Effector memory CD4-positive, alpha-beta T cell (primary cell): ENCODE results near the gene ENOX1.

ENCODE experiments used
- DNase-seq, 3 donors: peaks; one replicate each; pipeline ENCODE4 v3.0.0-alpha.2; 2020
- H3K27ac ChIP-seq: 2 replicates; pipeline ENCODE4 v1.7.0; 2013; ENCODE audit warnings: mild to moderate bottlenecking, low read length, moderate library complexity; ENCODE audit not compliant: insufficient read depth, poor library complexity, severe bottlenecking
- H3K27me3 ChIP-seq: replicated peaks from 2 replicates; pipeline ENCODE4 v1.7.0; 2013; ENCODE audit warnings: mild to moderate bottlenecking, low read length; ENCODE audit not compliant: insufficient read depth, control insufficient read depth, poor library complexity, severe bottlenecking
- H3K36me3 ChIP-seq: 2 replicates; pipeline ENCODE4 v1.7.0; 2013; ENCODE audit warnings: mild to moderate bottlenecking, low read length, moderate library complexity; ENCODE audit not compliant: control insufficient read depth, insufficient read depth
- H3K4me1 ChIP-seq: 2 replicates; pipeline ENCODE4 v1.7.0; 2013; ENCODE audit warnings: low read length, mild to moderate bottlenecking; ENCODE audit not compliant: control insufficient read depth, insufficient read depth, poor library complexity, severe bottlenecking
- H3K4me3 ChIP-seq: 2 replicates; pipeline ENCODE4 v1.7.0; 2013; ENCODE audit warnings: low read length, low read depth, mild to moderate bottlenecking; ENCODE audit not compliant: insufficient read depth, poor library complexity, severe bottlenecking
- H3K9me3 ChIP-seq: 2 replicates; pipeline ENCODE4 v1.7.0; 2013; ENCODE audit warnings: mild to moderate bottlenecking, low read length, moderate library complexity; ENCODE audit not compliant: control insufficient read depth

ENOX1 gene

DNA sequence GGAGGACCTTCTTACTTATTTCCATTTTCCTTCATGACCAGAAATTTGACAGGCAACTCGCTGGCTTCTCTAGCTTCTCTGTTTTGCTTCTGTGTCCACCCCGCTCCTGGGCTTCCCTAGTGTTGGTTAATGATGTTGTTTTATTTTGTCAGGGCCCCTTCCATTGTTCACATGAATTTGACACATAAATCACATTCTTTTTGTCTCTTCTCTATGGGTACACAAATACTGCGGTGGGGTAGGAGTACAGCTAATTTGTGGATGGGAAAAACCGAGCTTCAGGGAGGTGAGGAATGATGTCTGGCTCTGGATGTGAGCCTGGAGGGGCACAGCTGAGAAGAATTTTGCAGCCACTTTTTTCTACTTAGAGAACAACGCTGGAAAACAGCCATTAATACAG, 563.6 kb downstream of the ENOX1 start:
- no peak for DNase-seq
- no peaks in the 10 kb centered on the region for H3K36me3 ChIP-seq
- H3K9me3 ChIP-seq = no peaks in the 10 kb centered on the region
- no peak overlapping the region for H3K27ac ChIP-seq
- H3K4me1 ChIP-seq = no peaks in the 10 kb centered on the region
- H3K4me3 ChIP-seq = no peak overlapping the region
- H3K27me3 ChIP-seq = no peaks in the 10 kb centered on the region

DNA sequence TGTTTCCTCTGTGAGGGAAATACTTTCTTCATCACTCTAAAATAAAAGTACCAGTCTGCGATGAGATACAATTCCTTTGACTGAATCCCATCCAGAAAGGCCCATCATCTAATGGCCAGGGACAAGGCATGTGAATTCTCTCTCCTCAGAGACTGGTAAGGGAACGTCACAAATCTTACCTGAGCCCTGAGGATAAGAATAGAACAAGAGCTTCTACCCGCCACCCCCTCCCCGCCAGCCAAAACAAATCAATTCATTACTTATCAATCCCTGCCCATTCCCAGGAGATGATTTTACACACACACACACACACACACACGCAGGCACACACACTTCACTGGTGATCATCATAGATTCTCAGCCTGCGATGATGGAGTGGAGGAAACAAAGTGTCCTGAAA, 564.7 kb downstream of the ENOX1 start:
- Histone ChIP-seq H3K9me3 (no peaks in the 10 kb centered on the region), H3K36me3 (no peaks in the 10 kb centered on the region), H3K4me3 (no peak overlapping the region), H3K27ac (no peak overlapping the region), H3K27me3 (no peaks in the 10 kb centered on the region), H3K4me1 (no peaks in the 10 kb centered on the region)
- DNase-seq = no peak

DNA sequence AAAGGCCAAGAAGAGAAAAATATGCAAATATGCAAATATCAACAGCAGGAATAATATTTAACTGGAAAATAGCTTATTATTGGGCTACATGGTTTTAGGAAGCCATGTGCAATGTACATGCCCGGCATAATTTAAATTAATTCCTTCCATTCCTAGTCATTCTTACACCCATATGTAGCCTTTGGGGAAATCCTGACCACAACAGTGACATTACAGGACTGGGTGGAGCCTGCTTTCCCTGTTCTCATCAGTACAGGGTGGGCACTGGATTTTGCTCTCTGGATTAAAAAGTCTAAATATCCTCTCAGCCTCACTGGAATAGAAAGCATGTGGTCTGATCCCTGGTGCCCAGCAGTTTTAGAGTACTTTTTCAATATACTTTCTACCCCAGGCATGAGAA, 565.2 kb downstream of the ENOX1 start:
- Histone ChIP-seq H3K4me1 (no peaks in the 10 kb centered on the region), H3K27ac (no peak overlapping the region), H3K27me3 (no peaks in the 10 kb centered on the region), H3K9me3 (no peaks in the 10 kb centered on the region), H3K36me3 (no peaks in the 10 kb centered on the region), H3K4me3 (no peak overlapping the region)
- DNase-seq = no peak

DNA sequence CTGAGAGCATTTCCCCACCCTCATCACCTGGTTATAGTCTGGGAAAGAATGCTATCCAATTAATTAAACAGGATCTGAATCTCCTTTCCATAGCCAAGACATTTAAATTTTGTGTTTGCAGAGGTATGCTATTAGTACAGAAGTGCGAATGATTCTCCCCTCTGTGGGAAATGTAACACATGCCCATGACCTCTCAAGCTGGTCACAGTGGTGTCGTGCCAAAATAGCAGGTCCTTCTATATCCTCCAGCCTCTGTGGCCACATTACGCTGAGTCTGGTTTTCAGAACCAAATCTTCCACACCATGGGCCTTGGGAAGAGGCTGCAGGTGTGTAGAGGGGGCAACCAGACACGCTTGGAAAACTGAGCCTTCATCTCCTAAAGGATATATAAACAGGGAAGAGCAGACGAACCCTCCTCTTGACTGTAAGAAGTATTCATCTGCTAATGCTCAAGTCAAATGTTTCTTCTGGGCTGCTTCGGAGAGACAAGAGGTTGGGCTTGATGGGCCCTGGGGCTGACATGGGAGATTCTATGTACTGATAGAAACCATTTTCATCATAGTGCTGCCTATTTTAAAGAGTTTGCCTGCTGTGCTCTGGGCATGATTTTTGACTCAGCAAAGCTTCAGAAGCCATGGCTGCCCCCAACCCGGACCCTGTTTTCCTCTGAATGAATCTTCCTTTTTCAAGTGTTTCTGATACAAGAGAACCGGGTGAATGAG, 565.7 kb downstream of the ENOX1 start:
- Histone ChIP-seq H3K27me3 (no peaks in the 10 kb centered on the region), H3K4me3 (no peak overlapping the region), H3K4me1 (no peaks in the 10 kb centered on the region), H3K27ac (no peak overlapping the region), H3K9me3 (no peaks in the 10 kb centered on the region), H3K36me3 (no peaks in the 10 kb centered on the region)
- DNase-seq = no peak

DNA sequence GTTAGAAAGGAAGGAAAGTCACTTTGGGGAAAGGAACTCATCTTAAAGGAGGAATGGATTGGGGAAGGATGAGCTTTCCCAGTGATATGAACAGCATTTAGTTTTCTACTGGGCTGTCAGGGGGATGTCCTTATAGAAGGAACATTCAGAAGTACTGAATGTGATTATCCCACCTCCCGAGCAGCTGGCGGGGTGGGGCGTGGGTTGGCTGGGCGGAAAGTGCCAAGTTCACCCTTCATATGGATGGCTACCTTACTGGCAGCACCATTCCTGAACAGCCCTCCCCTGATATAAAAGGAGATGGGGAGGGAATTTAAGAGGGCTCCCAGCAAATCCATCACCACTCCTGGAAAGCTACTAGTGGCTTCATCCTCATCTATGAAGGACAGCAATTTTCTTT, 572.6 kb downstream of the ENOX1 start:
- Histone ChIP-seq H3K27ac (no peak overlapping the region), H3K27me3 (no peaks in the 10 kb centered on the region), H3K36me3 (no peaks in the 10 kb centered on the region), H3K4me1 (no peaks in the 10 kb centered on the region), H3K9me3 (no peaks in the 10 kb centered on the region), H3K4me3 (no peak overlapping the region)
- no peak for DNase-seq

DNA sequence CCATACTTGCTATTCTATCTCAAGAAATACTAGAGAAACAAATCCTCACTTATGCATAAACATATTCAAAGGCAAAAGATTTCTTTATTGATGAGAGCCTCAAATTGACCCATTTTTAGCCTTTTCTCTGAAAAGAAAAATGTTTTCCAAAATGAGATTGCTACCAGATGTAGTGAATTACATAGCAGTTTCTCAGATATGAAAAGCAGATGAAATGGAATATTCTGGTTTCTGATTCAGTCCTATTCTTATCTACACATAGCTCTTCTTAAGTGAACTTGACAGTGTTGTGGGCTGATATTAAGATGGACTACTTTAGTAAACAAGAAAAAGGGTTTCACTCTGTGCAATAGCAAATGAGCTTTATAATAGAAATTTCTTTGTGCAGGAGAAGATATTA, 579.9 kb downstream of the ENOX1 start:
- DNase-seq = no peak
- Histone ChIP-seq H3K4me3 (no peak overlapping the region), H3K36me3 (no peaks in the 10 kb centered on the region), H3K4me1 (no peaks in the 10 kb centered on the region), H3K27me3 (no peaks in the 10 kb centered on the region), H3K27ac (no peak overlapping the region), H3K9me3 (no peaks in the 10 kb centered on the region)

DNA sequence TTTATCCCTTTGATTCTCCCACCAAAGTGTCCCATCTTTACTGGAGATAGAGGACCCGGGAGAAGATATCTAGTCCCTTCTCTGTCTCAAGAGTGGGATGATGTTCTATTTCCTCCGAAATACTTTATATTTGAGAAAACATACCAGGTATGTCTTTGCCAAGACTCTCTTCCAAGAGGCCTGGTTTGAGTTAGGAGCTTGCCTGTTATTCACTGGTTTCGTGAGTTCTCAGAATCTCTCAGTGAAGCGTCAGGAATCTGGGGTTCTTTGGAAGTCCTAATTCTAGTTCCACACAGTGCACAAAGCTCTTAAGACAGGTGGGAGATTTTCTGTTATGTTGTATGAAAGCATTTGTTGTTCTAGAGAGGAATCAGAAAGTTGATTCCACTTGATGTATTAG, 581.4 kb downstream of the ENOX1 start:
- Histone ChIP-seq H3K36me3 (no peaks in the 10 kb centered on the region), H3K9me3 (no peaks in the 10 kb centered on the region), H3K4me1 (no peaks in the 10 kb centered on the region), H3K27me3 (no peaks in the 10 kb centered on the region), H3K27ac (no peak overlapping the region), H3K4me3 (no peak overlapping the region)
- DNase-seq = no peak

DNA sequence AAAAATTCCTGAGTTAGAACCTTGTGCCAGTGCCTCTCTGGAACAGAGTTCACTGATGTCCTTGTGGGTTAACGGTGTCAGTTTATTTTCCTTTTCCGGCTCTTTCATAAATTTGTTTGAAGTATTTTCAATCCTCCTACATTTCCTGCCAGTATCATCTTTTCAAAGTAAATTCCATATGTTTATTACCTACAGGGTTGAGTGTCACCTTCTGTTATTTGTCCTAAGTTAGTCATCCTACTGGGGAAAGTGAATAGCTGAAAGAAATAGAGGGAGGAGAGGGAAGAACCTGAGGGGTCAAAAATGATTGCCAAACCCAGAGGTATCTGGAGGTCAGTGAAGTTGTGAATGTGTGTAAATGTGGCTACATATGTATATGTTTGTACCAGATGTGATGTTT, 582.2 kb downstream of the ENOX1 start:
- Histone ChIP-seq H3K4me1 (no peaks in the 10 kb centered on the region), H3K27me3 (no peaks in the 10 kb centered on the region), H3K9me3 (no peaks in the 10 kb centered on the region), H3K27ac (no peak overlapping the region), H3K4me3 (no peak overlapping the region), H3K36me3 (no peaks in the 10 kb centered on the region)
- DNase-seq = no peak

DNA sequence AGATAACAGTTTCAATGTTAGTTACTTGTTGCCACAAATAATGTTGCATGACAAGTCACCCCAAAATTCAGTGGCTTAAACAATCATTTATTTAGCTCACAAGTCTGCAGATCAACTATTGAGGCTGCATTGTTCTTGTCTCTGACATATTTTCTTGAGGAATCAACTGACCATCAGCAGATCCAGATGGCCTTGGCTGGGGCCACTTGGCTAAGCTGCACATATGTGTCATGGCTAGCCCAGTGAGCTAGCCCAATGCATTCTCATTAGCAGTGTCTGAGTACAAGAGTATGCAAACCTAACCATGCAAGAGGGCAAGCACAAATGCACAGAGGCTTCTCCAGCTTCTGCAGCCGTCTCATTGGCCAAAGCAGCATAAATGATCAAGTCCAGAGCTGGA, 583.0 kb downstream of the ENOX1 start:
- DNase-seq = no peak

DNA sequence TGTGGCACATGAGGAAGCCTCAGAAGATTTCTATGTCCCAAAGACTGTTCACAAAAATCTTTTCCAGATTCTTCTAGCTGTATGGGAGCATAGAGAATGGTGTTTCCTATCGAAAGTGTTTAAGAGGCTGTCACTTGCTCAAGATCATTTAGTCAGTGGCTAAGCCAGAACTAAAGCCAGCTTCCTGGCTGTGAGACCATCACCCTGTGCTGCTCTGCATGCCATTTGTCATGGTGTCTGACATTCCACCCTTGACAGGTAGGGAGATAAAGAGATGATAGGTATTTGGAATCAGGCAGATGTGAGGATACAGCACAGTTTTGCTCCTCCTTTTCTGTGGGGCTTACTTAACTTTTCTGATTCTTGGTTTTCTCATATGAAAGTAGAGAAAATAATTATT, 586.0 kb downstream of the ENOX1 start:
- Histone ChIP-seq H3K27ac (no peak overlapping the region), H3K36me3 (no peaks in the 10 kb centered on the region), H3K4me3 (no peak overlapping the region), H3K9me3 (no peaks in the 10 kb centered on the region), H3K27me3 (no peaks in the 10 kb centered on the region), H3K4me1 (no peaks in the 10 kb centered on the region)
- DNase-seq = no peak

More for the DNA sequence above, 583.0 kb downstream of the ENOX1 start:
- H3K4me3 ChIP-seq = no peak overlapping the region
- H3K27ac ChIP-seq = no peak overlapping the region
- no peaks in the 10 kb centered on the region for H3K27me3 ChIP-seq
- H3K9me3 ChIP-seq = no peaks in the 10 kb centered on the region
- no peaks in the 10 kb centered on the region for H3K4me1 ChIP-seq
- H3K36me3 ChIP-seq = no peaks in the 10 kb centered on the region
